GM12892 (cell line): ENCODE data around the gene TULP4.

Experiments used
- DNase-seq: peaks from one replicate; pipeline ENCODE4 v3.0.0; 2011; ENCODE audit not compliant: insufficient read length
- FAIRE-seq: peaks from 2 replicates; lab custom pipeline; 2011; peaks lifted over from hg19 to GRCh38; lab: Jason Lieb, UNC
- POLR2A ChIP-seq: IDR thresholded peaks from 2 replicates; pipeline ENCODE4 v1.6.1; 2011; ENCODE audit warnings: low read depth, low read length, control low read depth
- POLR2AphosphoS5 ChIP-seq: IDR thresholded peaks from 2 replicates; pipeline ENCODE4 v1.6.1; 2011; ENCODE audit warnings: low read depth, low read length, control low read depth
- TAF1 ChIP-seq: IDR thresholded peaks from 2 replicates; pipeline ENCODE4 v1.6.1; 2011; ENCODE audit warnings: low read depth, mild to moderate bottlenecking, control low read depth, low read length, borderline replicate concordance

Gene TULP4

DNA sequence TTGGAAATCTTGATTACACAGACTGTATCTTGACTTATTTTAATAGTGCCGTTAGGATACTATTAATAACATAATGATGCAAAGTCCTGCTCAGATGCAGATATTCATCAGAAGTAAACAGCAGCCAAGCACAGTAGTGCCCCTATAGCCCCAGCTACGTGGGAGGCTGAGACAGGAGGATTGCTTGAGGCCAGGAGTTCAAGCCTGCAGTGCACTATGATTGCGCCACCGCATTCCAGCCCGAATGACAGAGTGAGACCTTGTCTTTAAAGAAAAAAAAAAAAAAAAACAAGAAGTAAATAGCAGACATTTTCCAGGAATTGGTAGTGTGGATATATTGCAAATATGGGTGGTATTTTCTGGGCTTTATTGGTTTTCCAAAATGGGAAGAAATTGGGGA lies 61.8 kb downstream of the TULP4 start:
- DNase-seq (no peak), FAIRE-seq (no peak)
- TF ChIP-seq POLR2AphosphoS5 = no peak
- TF ChIP-seq POLR2A = no peak
- no peak for TF ChIP-seq TAF1

GRCh38 chr6:158376631-158377081 lies 64.4 kb downstream of the TULP4 start:
- no peak for FAIRE-seq
- no peak for DNase-seq
- no peak for TF ChIP-seq POLR2AphosphoS5

DNA sequence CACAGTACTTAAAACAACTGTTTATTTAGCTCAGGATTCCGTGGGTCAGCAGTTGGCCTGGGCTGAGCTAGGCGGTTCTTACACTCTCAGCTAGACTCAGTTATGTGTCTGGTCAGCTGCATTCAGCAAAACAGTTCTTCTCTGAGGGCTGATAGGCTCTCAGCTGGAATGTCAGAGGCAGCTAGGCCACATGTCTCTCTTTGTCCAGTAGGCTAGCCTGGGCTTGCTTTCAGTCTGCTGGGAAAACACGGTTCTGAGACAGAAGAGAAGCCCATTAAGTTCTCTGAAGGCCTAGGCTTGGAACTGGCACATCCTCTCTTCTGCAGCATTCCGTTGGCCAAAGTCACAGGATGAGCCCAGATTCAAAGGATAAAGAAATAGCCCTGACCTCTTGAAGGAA lies 65.6 kb downstream of the TULP4 start:
- FAIRE-seq (no peak), DNase-seq (no peak)
- TF ChIP-seq POLR2A = no peak
- no peak for TF ChIP-seq POLR2AphosphoS5
- no peak for TF ChIP-seq TAF1

DNA sequence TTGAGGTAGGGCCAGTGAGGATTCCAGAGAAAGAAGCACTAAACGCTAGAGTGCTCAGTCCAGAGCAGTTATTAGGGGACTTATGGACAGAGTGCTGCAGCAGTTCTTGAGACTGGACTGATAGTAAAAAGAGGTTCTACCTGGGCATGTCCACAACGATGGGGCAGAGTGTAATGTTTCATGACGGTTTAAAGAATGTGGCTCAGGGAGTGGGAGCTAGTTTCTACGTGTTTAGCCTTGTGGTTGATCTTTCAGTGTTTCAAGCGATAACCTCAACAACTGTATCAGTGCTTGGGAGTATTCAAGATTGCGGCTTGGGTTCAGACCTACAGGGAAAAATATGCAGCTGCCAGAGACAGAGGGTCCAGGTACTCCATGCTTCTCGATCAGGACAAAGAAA lies 67.1 kb downstream of the TULP4 start:
- no peak for DNase-seq
- no peak for FAIRE-seq
- no peak for TF ChIP-seq TAF1
- TF ChIP-seq POLR2AphosphoS5 = no peak
- TF ChIP-seq POLR2A = no peak

GRCh38 chr6:158381214-158381613 lies 68.9 kb downstream of the TULP4 start:
- DNase-seq (no peak), FAIRE-seq (no peak)
- TF ChIP-seq POLR2AphosphoS5 (no peak), POLR2A (no peak), TAF1 (no peak)

GRCh38 chr6:158382491-158382890 lies 70.2 kb downstream of the TULP4 start:
- TF ChIP-seq TAF1 = no peak
- TF ChIP-seq POLR2A = no peak
- no peak for TF ChIP-seq POLR2AphosphoS5
- no peak for FAIRE-seq
- DNase-seq = no peak

DNA sequence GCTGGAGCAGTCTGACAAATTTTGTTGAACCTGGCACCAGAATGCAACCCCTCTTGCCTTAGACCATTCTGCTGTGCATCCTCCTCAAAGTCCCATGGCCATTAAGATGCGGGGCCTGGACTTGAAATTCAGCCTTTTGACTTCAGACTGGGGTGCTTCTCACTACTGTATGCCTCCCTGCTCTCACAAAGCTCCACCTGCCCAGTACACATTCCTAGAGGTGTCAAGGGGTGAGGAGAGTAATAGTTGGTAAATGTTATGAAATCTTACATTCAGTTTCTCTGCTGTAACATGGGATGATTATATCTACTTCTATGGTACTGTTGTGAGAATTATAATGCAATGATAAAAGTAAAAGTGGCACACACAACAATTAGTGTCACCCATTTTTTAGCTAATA lies 70.8 kb downstream of the TULP4 start:
- TF ChIP-seq TAF1 (no peak), POLR2AphosphoS5 (no peak), POLR2A (no peak)
- DNase-seq = no peak
- no peak for FAIRE-seq

DNA sequence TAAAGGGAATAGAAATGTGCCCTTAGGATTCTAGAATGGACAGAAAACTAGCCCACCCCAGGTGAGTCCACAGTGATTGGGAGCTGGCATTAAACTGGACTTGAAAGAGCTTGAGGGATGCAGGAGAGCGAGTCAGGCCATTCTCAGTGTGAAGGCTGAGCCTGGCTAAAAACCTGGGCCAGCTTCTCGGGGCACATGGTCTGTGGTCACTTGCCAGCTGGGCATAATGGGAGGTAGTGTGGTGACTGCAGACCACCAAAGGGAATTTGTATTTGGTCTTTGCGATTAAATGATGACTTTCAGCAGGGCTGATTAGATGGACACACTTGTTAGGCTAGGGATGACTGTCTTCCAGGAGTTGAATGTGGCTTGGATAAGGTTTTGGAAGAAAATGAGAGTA lies 71.3 kb downstream of the TULP4 start:
- FAIRE-seq = no peak
- no peak for DNase-seq
- no peak for TF ChIP-seq TAF1
- no peak for TF ChIP-seq POLR2A
- TF ChIP-seq POLR2AphosphoS5 = no peak

DNA sequence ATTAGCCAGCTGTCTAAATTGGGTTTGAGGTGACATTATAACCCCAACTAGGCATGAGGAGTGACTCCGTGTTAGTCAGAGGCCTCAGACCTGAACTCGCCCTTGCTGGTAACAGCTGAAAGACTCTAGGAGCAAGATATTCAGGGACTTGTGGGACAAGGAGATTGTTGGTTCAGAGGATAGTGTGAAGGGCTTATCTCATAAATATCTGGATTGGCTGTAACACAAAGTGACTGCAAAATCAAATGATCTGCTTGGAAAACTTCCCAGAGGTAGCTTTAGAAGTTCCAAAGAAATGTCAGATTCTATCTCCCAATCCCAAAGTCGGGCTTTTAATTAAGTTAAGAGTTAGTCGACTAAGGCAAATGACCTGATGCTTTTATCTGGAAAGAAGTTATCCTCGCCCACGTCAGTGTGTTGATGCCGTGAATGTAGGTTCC lies 72.4 kb downstream of the TULP4 start:
- FAIRE-seq = no peak
- DNase-seq = no peak
- TF ChIP-seq POLR2A (no peak), POLR2AphosphoS5 (no peak), TAF1 (no peak)

GRCh38 chr6:158387036-158387435 lies 74.8 kb downstream of the TULP4 start:
- no peak for FAIRE-seq
- DNase-seq = no peak
- TF ChIP-seq POLR2AphosphoS5 (no peak), POLR2A (no peak), TAF1 (no peak)

DNA sequence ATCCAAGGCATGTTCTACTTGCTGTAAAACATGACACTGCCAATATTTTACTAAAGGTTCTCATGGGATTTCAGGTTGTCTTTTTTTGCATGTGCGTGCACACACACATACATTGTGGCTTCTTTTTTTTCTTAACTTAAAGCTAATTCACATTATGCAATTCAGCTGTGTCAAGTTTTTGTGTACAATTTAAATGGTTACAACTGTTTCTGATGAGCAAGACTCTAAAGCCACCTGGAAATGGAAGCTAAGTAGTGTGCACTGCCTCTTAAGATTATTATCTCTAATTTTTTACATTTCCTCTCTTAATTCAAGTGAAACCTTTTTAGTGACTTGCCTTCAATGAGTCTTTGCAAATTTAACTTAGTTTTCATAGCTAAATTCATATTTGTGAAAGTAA lies 75.3 kb downstream of the TULP4 start:
- FAIRE-seq (no peak), DNase-seq (no peak)
- TF ChIP-seq POLR2AphosphoS5 (no peak), POLR2A (no peak), TAF1 (no peak)

GRCh38 chr6:158388727-158389126 lies 76.5 kb downstream of the TULP4 start:
- no peak for TF ChIP-seq POLR2AphosphoS5
- TF ChIP-seq TAF1 = no peak
- no peak for TF ChIP-seq POLR2A
- DNase-seq (no peak), FAIRE-seq (no peak)
